ENCODE measurements around the gene CHAT.

CHAT gene

GRCh38 chr10:49698679-49699078 is 84.8 kb downstream of the CHAT start:
- H3K4me3 ChIP-seq (ENCODE audit: control insufficient read depth, low read depth, low read length), result no peak overlapping the region
- no peak for DNase-seq (ENCODE audit: low read depth)
- no peak for TF ChIP-seq CTCF (IDR thresholded peaks at IDR 0.05; ENCODE audit: control insufficient read depth, insufficient read depth, low read depth, low read length, missing control alignments)

- H3K4me3 ChIP-seq (ENCODE audit: control insufficient read depth, low read depth, low read length), result no peak overlapping the region
- no peak for TF ChIP-seq CTCF (IDR thresholded peaks at IDR 0.05; ENCODE audit: control insufficient read depth, insufficient read depth, low read depth, low read length, missing control alignments)
- DNase-seq (ENCODE audit: low read depth), result no peak
These were observed 86.4 kb downstream of the CHAT start for GRCh38 chr10:49700211-49700610.

- TF ChIP-seq CTCF (IDR thresholded peaks at IDR 0.05; ENCODE audit: control insufficient read depth, insufficient read depth, low read depth, low read length, missing control alignments), result no peak
- H3K4me3 ChIP-seq (ENCODE audit: control insufficient read depth, low read depth, low read length), result no peak overlapping the region
- DNase-seq (ENCODE audit: low read depth), result no peak
These were observed 87.2 kb downstream of the CHAT start for GRCh38 chr10:49700997-49701396.

- TF ChIP-seq CTCF (IDR thresholded peaks at IDR 0.05; ENCODE audit: control insufficient read depth, insufficient read depth, low read depth, low read length, missing control alignments), result no peak
- no peak overlapping the region for H3K4me3 ChIP-seq (ENCODE audit: control insufficient read depth, low read depth, low read length)
- no peak for DNase-seq (ENCODE audit: low read depth)
These were observed 93.7 kb downstream of the CHAT start for GRCh38 chr10:49707585-49707984.

GRCh38 chr10:49709934-49710333 is 96.1 kb downstream of the CHAT start:
- no peak overlapping the region for H3K4me3 ChIP-seq (ENCODE audit: control insufficient read depth, low read depth, low read length)
- TF ChIP-seq CTCF (IDR thresholded peaks at IDR 0.05; ENCODE audit: control insufficient read depth, insufficient read depth, low read depth, low read length, missing control alignments), result no peak
- DNase-seq (ENCODE audit: low read depth), result no peak

GRCh38 chr10:49710966-49711365 is 97.1 kb downstream of the CHAT start:
- no peak for DNase-seq (ENCODE audit: low read depth)
- no peak for TF ChIP-seq CTCF (IDR thresholded peaks at IDR 0.05; ENCODE audit: control insufficient read depth, insufficient read depth, low read depth, low read length, missing control alignments)
- no peak overlapping the region for H3K4me3 ChIP-seq (ENCODE audit: control insufficient read depth, low read depth, low read length)

- no peak for DNase-seq (ENCODE audit: low read depth)
- TF ChIP-seq CTCF (IDR thresholded peaks at IDR 0.05; ENCODE audit: control insufficient read depth, insufficient read depth, low read depth, low read length, missing control alignments), result no peak
- H3K4me3 ChIP-seq (ENCODE audit: control insufficient read depth, low read depth, low read length), result no peak overlapping the region
These were observed 97.6 kb downstream of the CHAT start for GRCh38 chr10:49711481-49711880.
